ENCODE results near the gene ZNF154. TPM values are rescaled to one million over a fixed set of nuclear protein-coding genes. Genes with fewer than 3 reads are reported as not detected.

Gene ZNF154
- total RNA-seq, 1 donor = 2.5 TPM

DNA sequence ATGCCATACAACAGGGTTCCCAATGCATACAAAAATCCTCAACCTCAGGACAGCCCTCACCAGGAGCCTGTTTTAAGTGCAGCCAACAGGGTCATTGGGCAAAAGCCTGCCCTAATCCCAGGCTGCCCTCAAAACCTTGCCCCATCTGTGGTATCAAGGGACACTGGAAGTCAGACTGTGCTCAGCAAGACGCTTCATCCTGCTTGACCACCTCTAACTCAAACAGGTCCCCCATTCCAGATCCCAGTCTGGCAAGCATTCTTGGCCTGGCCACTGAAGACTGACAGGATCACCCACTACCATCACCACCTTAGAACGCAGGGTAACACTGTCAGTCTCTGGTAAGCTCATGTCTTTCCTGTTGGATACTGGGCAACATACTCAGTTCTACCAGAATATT is 55.3 kb downstream of the ZNF154 start:
- TF ChIP-seq, protein P1, sequence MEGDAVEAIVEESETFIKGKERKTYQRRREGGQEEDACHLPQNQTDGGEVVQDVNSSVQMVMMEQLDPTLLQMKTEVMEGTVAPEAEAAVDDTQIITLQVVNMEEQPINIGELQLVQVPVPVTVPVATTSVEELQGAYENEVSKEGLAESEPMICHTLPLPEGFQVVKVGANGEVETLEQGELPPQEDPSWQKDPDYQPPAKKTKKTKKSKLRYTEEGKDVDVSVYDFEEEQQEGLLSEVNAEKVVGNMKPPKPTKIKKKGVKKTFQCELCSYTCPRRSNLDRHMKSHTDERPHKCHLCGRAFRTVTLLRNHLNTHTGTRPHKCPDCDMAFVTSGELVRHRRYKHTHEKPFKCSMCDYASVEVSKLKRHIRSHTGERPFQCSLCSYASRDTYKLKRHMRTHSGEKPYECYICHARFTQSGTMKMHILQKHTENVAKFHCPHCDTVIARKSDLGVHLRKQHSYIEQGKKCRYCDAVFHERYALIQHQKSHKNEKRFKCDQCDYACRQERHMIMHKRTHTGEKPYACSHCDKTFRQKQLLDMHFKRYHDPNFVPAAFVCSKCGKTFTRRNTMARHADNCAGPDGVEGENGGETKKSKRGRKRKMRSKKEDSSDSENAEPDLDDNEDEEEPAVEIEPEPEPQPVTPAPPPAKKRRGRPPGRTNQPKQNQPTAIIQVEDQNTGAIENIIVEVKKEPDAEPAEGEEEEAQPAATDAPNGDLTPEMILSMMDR (IDR thresholded peaks at IDR 0.05; ENCODE audit: insufficient read depth, low read length) = no peak

DNA sequence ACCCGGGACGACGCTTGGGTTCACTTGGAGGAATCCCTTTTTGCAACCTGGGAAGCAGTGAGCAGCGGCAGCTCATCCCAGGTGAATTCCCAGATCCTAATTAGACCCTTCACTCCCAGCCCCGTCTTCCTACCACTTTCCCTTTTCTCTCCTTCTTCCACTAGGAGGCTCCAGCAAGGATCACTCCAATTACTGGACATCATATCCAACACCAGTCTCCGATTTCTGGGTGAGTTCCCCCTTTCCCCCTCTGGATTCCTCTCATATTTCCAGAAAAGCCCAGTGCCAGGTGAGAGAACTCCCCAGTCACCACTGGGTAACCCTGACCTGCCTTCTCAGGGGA is 57.4 kb downstream of the ZNF154 start:
- TF ChIP-seq, protein P1 (IDR thresholded peaks at IDR 0.05; ENCODE audit: insufficient read depth, low read length) = no peak
- DNase-seq (ENCODE audit: low read depth) = no peak
- H3K4me3 ChIP-seq (ENCODE audit: low read depth, low read length) = no peak overlapping the region

More for the DNA sequence above, 55.3 kb downstream of the ZNF154 start:
- H3K4me3 ChIP-seq (ENCODE audit: low read depth, low read length) = no peak overlapping the region
- no peak for DNase-seq (ENCODE audit: low read depth)

DNA sequence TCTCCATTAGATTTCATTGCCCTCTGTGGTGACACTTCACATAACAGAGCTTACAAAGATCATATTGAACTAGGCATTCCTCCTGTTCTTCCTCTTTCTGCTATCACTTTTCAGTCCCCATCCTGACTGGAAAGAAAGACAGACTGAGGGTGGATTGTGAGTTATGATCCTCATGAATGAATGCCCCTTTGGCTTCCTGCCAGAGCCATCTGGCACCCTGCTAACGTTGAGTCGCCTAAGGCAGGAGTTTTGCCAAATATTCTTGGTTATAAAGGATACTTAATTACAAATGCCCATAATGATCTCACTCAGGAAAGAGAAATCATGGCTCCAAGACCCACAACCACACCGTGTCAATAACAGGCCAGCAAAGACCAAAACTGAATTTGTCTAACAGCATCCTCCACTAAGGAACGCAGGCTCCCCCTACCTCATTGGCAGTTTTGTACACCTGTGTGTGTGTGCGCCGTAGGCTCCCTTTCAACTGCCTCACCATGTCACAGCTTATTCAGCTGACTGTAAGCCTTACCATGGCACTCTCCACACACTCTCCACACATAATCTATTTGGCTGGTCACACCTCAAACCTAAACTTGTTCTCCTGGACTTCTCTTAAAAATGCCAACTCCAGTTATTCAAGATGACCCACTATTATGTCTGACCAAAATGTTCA is 60.5 kb downstream of the ZNF154 start:
- H3K4me3 ChIP-seq (ENCODE audit: low read depth, low read length) = no peak overlapping the region
- TF ChIP-seq, protein P1 (IDR thresholded peaks at IDR 0.05; ENCODE audit: insufficient read depth, low read length) = no peak
- no peak for DNase-seq (ENCODE audit: low read depth)

Other genes with a start within 250 kb of the ZNF154 start
- 6.4 and 17.9 TPM in 2 replicates for gene ZNF772, start 231.6 kb downstream of the ZNF154 start, total RNA-seq (ENCODE audit: low replicate concordance)
- gene ZNF419, start 221.5 kb downstream of the ZNF154 start, total RNA-seq (ENCODE audit: low replicate concordance) = 7.8 and 10.3 TPM in 2 replicates
- gene ZNF773, start 209.3 kb downstream of the ZNF154 start, total RNA-seq (ENCODE audit: low replicate concordance) = 15.6 and 16.6 TPM in 2 replicates
- gene ZNF549, start 181.8 kb downstream of the ZNF154 start, total RNA-seq (ENCODE audit: low replicate concordance) = 1.1 and 5.3 TPM in 2 replicates
- gene ZNF550, start 149.3 kb downstream of the ZNF154 start, total RNA-seq (ENCODE audit: low replicate concordance) = 2.1 and 7.8 TPM in 2 replicates
- 3.4 and 8.0 TPM in 2 replicates for gene ZNF416, start 130.3 kb downstream of the ZNF154 start, total RNA-seq (ENCODE audit: low replicate concordance)
- 4.2 and 11.0 TPM in 2 replicates for gene ZIK1, start 125.1 kb downstream of the ZNF154 start, total RNA-seq (ENCODE audit: low replicate concordance)
- gene ZNF530, start 109.3 kb downstream of the ZNF154 start, total RNA-seq (ENCODE audit: low replicate concordance) = 1.1 and 5.6 TPM in 2 replicates
- 18.6 and 19.4 TPM in 2 replicates for gene ZNF134, start 95.0 kb downstream of the ZNF154 start, total RNA-seq (ENCODE audit: low replicate concordance)
- gene ZNF211, start 76.0 kb downstream of the ZNF154 start, total RNA-seq (ENCODE audit: low replicate concordance) = 6.2 and 15.0 TPM in 2 replicates
- gene ZSCAN4, start 40.3 kb downstream of the ZNF154 start, total RNA-seq (ENCODE audit: low replicate concordance) = not detected in 2 replicates
- gene ZNF551, start 27.2 kb downstream of the ZNF154 start, total RNA-seq (ENCODE audit: low replicate concordance) = 5.2 and 13.5 TPM in 2 replicates
- gene ZNF671, start 18.4 kb upstream of the ZNF154 start, total RNA-seq (ENCODE audit: low replicate concordance) = 3.7 and 9.2 TPM in 2 replicates
- gene ZNF776, start 37.6 kb upstream of the ZNF154 start, total RNA-seq (ENCODE audit: low replicate concordance) = 8.1 and 12.1 TPM in 2 replicates
- gene ZNF586, start 60.5 kb upstream of the ZNF154 start, total RNA-seq (ENCODE audit: low replicate concordance) = 13.7 and 15.0 TPM in 2 replicates
- 4.3 and 11.3 TPM in 2 replicates for gene ZNF552, start 105.7 kb upstream of the ZNF154 start, total RNA-seq (ENCODE audit: low replicate concordance)
- gene ZNF587B, start 121.1 kb upstream of the ZNF154 start, total RNA-seq (ENCODE audit: low replicate concordance) = 18.3 and 38.7 TPM in 2 replicates
- 29.6 and 39.2 TPM in 2 replicates for gene ZNF587, start 140.7 kb upstream of the ZNF154 start, total RNA-seq (ENCODE audit: low replicate concordance)
- gene ZNF814, start 179.8 kb upstream of the ZNF154 start, total RNA-seq (ENCODE audit: low replicate concordance) = 5.0 and 10.3 TPM in 2 replicates
- gene ZNF417, start 207.4 kb upstream of the ZNF154 start, total RNA-seq (ENCODE audit: low replicate concordance) = 15.8 and 16.1 TPM in 2 replicates
- 3.6 and 13.6 TPM in 2 replicates for gene ZNF418, start 226.2 kb upstream of the ZNF154 start, total RNA-seq (ENCODE audit: low replicate concordance)
- gene ZNF256, start 238.5 kb upstream of the ZNF154 start, total RNA-seq (ENCODE audit: low replicate concordance) = 2.5 and 7.7 TPM in 2 replicates

Data from fibroblast of the aortic adventitia (primary cell).